ENCODE data around the gene PPFIA2.

PPFIA2 gene

DNA sequence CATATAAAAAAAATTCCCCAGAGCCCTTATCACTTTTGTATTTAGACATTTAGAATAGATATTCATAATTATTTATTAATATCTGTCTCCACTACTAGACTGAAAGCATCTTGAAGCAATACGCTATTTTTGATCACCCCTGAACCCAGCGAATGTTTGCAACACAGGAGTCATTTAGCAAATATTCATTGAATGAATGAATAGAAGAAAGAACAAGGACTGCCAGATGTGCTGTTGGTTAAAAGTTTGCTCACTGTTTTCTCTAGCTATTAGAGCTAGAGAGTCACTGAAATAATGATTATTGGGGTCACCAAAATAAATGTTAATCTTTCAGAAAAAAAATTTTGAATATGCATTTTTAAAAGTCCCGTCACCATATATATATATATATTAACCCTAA, 506.9 kb downstream of the PPFIA2 start:
- ATAC-seq = no peak

DNA sequence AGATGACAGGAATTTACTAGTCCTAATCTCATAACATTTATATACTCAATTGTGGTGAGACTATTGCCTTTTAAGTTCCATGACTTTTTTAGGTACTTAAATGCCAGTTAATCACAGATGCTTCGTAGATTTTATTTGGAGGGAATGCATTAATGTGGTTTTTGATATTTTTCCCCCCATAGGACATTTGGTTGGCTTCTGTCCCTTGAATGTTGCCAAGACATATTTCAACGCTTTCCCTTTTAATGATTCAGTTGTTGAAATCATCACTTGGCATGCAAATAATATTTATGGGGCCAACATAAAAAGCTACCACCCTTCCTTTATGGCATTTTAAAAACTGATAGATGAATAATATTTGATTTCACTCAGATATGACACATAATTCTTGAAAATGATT, 509.2 kb downstream of the PPFIA2 start:
- no peak for ATAC-seq
- TF ChIP-seq GLIS3 (CRISPR knock-in tag; IDR thresholded peaks at IDR 0.05) (no peak), ZFP30 (CRISPR knock-in tag; IDR thresholded peaks at IDR 0.05) (no peak), ZC3H10 (CRISPR knock-in tag; IDR thresholded peaks at IDR 0.05) (no peak), OSR1 (CRISPR knock-in tag; IDR thresholded peaks at IDR 0.05) (no peak), PPARA (CRISPR knock-in tag; IDR thresholded peaks at IDR 0.05; ENCODE audit: borderline replicate concordance) (no peak), ZNF565 (CRISPR knock-in tag; conservative IDR thresholded peaks at IDR 0.05; ENCODE audit: low read depth) (no peak), SNAI2 (CRISPR knock-in tag; IDR thresholded peaks at IDR 0.05) (no peak), ISL1 (CRISPR knock-in tag; IDR thresholded peaks at IDR 0.05) (no peak), ZFP3 (CRISPR knock-in tag; IDR thresholded peaks at IDR 0.05) (no peak), ZNF8 (CRISPR knock-in tag; IDR thresholded peaks at IDR 0.05) (no peak), CSDC2 (CRISPR knock-in tag; IDR thresholded peaks at IDR 0.05) (no peak), TCF4 (CRISPR knock-in tag; IDR thresholded peaks at IDR 0.05; ENCODE audit: borderline replicate concordance) (no peak)
- TF ChIP-seq, protein P1, sequence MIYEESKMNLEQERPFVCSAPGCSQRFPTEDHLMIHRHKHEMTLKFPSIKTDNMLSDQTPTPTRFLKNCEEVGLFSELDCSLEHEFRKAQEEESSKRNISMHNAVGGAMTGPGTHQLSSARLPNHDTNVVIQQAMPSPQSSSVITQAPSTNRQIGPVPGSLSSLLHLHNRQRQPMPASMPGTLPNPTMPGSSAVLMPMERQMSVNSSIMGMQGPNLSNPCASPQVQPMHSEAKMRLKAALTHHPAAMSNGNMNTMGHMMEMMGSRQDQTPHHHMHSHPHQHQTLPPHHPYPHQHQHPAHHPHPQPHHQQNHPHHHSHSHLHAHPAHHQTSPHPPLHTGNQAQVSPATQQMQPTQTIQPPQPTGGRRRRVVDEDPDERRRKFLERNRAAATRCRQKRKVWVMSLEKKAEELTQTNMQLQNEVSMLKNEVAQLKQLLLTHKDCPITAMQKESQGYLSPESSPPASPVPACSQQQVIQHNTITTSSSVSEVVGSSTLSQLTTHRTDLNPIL (CRISPR knock-in tag; IDR thresholded peaks at IDR 0.05; ENCODE audit: low read depth) = no peak
- TF ChIP-seq, protein P2, sequence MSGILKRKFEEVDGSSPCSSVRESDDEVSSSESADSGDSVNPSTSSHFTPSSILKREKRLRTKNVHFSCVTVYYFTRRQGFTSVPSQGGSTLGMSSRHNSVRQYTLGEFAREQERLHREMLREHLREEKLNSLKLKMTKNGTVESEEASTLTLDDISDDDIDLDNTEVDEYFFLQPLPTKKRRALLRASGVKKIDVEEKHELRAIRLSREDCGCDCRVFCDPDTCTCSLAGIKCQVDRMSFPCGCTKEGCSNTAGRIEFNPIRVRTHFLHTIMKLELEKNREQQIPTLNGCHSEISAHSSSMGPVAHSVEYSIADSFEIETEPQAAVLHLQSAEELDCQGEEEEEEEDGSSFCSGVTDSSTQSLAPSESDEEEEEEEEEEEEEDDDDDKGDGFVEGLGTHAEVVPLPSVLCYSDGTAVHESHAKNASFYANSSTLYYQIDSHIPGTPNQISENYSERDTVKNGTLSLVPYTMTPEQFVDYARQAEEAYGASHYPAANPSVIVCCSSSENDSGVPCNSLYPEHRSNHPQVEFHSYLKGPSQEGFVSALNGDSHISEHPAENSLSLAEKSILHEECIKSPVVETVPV (CRISPR knock-in tag; IDR thresholded peaks at IDR 0.05) = no peak
- TF ChIP-seq, protein P3, sequence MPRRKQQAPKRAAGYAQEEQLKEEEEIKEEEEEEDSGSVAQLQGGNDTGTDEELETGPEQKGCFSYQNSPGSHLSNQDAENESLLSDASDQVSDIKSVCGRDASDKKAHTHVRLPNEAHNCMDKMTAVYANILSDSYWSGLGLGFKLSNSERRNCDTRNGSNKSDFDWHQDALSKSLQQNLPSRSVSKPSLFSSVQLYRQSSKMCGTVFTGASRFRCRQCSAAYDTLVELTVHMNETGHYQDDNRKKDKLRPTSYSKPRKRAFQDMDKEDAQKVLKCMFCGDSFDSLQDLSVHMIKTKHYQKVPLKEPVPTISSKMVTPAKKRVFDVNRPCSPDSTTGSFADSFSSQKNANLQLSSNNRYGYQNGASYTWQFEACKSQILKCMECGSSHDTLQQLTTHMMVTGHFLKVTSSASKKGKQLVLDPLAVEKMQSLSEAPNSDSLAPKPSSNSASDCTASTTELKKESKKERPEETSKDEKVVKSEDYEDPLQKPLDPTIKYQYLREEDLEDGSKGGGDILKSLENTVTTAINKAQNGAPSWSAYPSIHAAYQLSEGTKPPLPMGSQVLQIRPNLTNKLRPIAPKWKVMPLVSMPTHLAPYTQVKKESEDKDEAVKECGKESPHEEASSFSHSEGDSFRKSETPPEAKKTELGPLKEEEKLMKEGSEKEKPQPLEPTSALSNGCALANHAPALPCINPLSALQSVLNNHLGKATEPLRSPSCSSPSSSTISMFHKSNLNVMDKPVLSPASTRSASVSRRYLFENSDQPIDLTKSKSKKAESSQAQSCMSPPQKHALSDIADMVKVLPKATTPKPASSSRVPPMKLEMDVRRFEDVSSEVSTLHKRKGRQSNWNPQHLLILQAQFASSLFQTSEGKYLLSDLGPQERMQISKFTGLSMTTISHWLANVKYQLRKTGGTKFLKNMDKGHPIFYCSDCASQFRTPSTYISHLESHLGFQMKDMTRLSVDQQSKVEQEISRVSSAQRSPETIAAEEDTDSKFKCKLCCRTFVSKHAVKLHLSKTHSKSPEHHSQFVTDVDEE (CRISPR knock-in tag; IDR thresholded peaks at IDR 0.05) = no peak

More for the DNA sequence above, 506.9 kb downstream of the PPFIA2 start:
- no peak for TF ChIP-seq ESRRG (CRISPR knock-in tag; IDR thresholded peaks at IDR 0.05)
- no peak for TF ChIP-seq ZNF565 (CRISPR knock-in tag; conservative IDR thresholded peaks at IDR 0.05; ENCODE audit: low read depth)
- TF ChIP-seq SNAI2 (CRISPR knock-in tag; IDR thresholded peaks at IDR 0.05) = no peak
- no peak for TF ChIP-seq TCF4 (CRISPR knock-in tag; IDR thresholded peaks at IDR 0.05; ENCODE audit: borderline replicate concordance)
- TF ChIP-seq, protein P1 (CRISPR knock-in tag; IDR thresholded peaks at IDR 0.05; ENCODE audit: low read depth) = no peak
- no peak for TF ChIP-seq OSR1 (CRISPR knock-in tag; IDR thresholded peaks at IDR 0.05)
- no peak for TF ChIP-seq ISL1 (CRISPR knock-in tag; IDR thresholded peaks at IDR 0.05)
- TF ChIP-seq ARNTL (CRISPR knock-in tag; IDR thresholded peaks at IDR 0.05; ENCODE audit: borderline replicate concordance, low read depth) = no peak
- no peak for TF ChIP-seq ZNF8 (CRISPR knock-in tag; IDR thresholded peaks at IDR 0.05)
- TF ChIP-seq, protein P4, sequence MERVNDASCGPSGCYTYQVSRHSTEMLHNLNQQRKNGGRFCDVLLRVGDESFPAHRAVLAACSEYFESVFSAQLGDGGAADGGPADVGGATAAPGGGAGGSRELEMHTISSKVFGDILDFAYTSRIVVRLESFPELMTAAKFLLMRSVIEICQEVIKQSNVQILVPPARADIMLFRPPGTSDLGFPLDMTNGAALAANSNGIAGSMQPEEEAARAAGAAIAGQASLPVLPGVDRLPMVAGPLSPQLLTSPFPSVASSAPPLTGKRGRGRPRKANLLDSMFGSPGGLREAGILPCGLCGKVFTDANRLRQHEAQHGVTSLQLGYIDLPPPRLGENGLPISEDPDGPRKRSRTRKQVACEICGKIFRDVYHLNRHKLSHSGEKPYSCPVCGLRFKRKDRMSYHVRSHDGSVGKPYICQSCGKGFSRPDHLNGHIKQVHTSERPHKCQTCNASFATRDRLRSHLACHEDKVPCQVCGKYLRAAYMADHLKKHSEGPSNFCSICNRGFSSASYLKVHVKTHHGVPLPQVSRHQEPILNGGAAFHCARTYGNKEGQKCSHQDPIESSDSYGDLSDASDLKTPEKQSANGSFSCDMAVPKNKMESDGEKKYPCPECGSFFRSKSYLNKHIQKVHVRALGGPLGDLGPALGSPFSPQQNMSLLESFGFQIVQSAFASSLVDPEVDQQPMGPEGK (CRISPR knock-in tag; IDR thresholded peaks at IDR 0.05; ENCODE audit: borderline replicate concordance) = no peak
- TF ChIP-seq CSDC2 (CRISPR knock-in tag; IDR thresholded peaks at IDR 0.05) = no peak
- TF ChIP-seq TOX (CRISPR knock-in tag; IDR thresholded peaks at IDR 0.05; ENCODE audit: borderline replicate concordance) = no peak
- TF ChIP-seq RARB (CRISPR knock-in tag; IDR thresholded peaks at IDR 0.05) = no peak
- TF ChIP-seq ZFP3 (CRISPR knock-in tag; IDR thresholded peaks at IDR 0.05) = no peak
- TF ChIP-seq GLIS3 (CRISPR knock-in tag; IDR thresholded peaks at IDR 0.05) = no peak
- TF ChIP-seq, protein P5, sequence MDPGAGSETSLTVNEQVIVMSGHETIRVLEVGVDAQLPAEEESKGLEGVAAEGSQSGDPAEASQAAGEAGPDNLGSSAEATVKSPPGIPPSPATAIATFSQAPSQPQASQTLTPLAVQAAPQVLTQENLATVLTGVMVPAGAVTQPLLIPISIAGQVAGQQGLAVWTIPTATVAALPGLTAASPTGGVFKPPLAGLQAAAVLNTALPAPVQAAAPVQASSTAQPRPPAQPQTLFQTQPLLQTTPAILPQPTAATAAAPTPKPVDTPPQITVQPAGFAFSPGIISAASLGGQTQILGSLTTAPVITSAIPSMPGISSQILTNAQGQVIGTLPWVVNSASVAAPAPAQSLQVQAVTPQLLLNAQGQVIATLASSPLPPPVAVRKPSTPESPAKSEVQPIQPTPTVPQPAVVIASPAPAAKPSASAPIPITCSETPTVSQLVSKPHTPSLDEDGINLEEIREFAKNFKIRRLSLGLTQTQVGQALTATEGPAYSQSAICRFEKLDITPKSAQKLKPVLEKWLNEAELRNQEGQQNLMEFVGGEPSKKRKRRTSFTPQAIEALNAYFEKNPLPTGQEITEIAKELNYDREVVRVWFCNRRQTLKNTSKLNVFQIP (CRISPR knock-in tag; IDR thresholded peaks at IDR 0.05; ENCODE audit: borderline replicate concordance, low read depth) = no peak
- no peak for TF ChIP-seq ZFP30 (CRISPR knock-in tag; IDR thresholded peaks at IDR 0.05)
